ENCODE data around the gene SCFD2. TPM values are rescaled to one million over a fixed set of nuclear protein-coding genes. Genes with fewer than 3 reads are reported as not detected.

SCFD2 gene
- total and polyA plus RNA-seq, 7 donors = 3.7 to 16.6 (median 10.7) TPM

GRCh38 chr4:53131562-53131925, 234.3 kb downstream of the SCFD2 start:
- intact Hi-C loops (cut with DNase I) = no loop called here
- DNase-seq = no peak
- Histone ChIP-seq H3K4me1 (peaks cover 0 to 14% (median 0%) of the 10 kb centered on the region in 4 donors), H3K4me3 (no peak overlapping the region), H3K36me3 (no peaks in the 10 kb centered on the region), H3K27me3 (no peaks in the 10 kb centered on the region), H3K27ac (no peak overlapping the region), H3K9me3 (no peaks in the 10 kb centered on the region)
- WGBS, 2 donors = 93 to 96% methylated on average over 2 of the region's 2 CpGs
- TF ChIP-seq POLR2A (IDR thresholded peaks at IDR 0.05) (no peak), POLR2AphosphoS5 (IDR thresholded peaks at IDR 0.05) (no peak), CTCF (IDR thresholded peaks at IDR 0.05) (no peak), EP300 (IDR thresholded peaks at IDR 0.05) (no peak)

- Histone ChIP-seq H3K27me3 (no peaks in the 10 kb centered on the region), H3K4me3 (no peak overlapping the region), H3K4me1 (peaks cover 0 to 14% (median 0%) of the 10 kb centered on the region in 4 donors), H3K36me3 (no peaks in the 10 kb centered on the region), H3K9me3 (no peaks in the 10 kb centered on the region), H3K27ac (no peak overlapping the region)
- WGBS, 2 donors = 96% methylated on average over 5 of the region's 5 CpGs
- intact Hi-C loops (cut with DNase I) = no loop called here
- TF ChIP-seq CTCF (IDR thresholded peaks at IDR 0.05) = no peak
- DNase-seq = no peak
Measured at GRCh38 chr4:53130896-53131561, 234.8 kb downstream of the SCFD2 start.

- H3K4me3 ChIP-seq = no peak overlapping the region
- 26 to 59% methylated on average over 2 of the region's 2 CpGs for WGBS, 2 donors
- DNase-seq = no peak
- no peaks in the 10 kb centered on the region for H3K27me3 ChIP-seq
- TF ChIP-seq POLR2A (IDR thresholded peaks at IDR 0.05) (no peak), EP300 (IDR thresholded peaks at IDR 0.05) (no peak), POLR2AphosphoS5 (IDR thresholded peaks at IDR 0.05) (no peak), CTCF (IDR thresholded peaks at IDR 0.05) (no peak)
- no peaks in the 10 kb centered on the region for H3K9me3 ChIP-seq
- intact Hi-C loops (cut with DNase I) = no loop called here
- peaks cover 0 to 14% (median 0%) of the 10 kb centered on the region in 4 donors for H3K4me1 ChIP-seq
- H3K36me3 ChIP-seq = no peaks in the 10 kb centered on the region
- H3K27ac ChIP-seq = no peak overlapping the region
Measured at GRCh38 chr4:53128706-53129357, 237.0 kb downstream of the SCFD2 start.

- intact Hi-C loops (cut with DNase I) = no loop called here
- TF ChIP-seq CTCF (IDR thresholded peaks at IDR 0.05) = no peak
- no peak for TF ChIP-seq POLR2AphosphoS5 (IDR thresholded peaks at IDR 0.05)
- no peak for TF ChIP-seq POLR2A (IDR thresholded peaks at IDR 0.05)
- no peak for TF ChIP-seq EP300 (IDR thresholded peaks at IDR 0.05)
- Histone ChIP-seq H3K36me3 (no peaks in the 10 kb centered on the region), H3K27ac (no peak overlapping the region), H3K9me3 (no peaks in the 10 kb centered on the region), H3K4me3 (no peak overlapping the region), H3K4me1 (peaks cover 0 to 14% (median 0%) of the 10 kb centered on the region in 4 donors), H3K27me3 (no peaks in the 10 kb centered on the region)
- 94 to 96% methylated on average over 4 of the region's 4 CpGs for WGBS, 2 donors
- no peak for DNase-seq
Measured at GRCh38 chr4:53128231-53128630, 237.6 kb downstream of the SCFD2 start.

Data from sigmoid colon (tissue), 7 donors.